ENCODE results near the gene CMSS1. TPM values are rescaled to one million over a fixed set of nuclear protein-coding genes. Genes with fewer than 3 reads are reported as not detected.

The CMSS1 gene
- total and polyA plus RNA-seq, 2 of the 13 experiments (the other 11 are each of a cell fraction or from before 2014, with no cell fraction given) = 6.4 to 48.7 TPM

- TF ChIP-seq ZNF101 (CRISPR knock-in tag; IDR thresholded peaks at IDR 0.05; ENCODE audit: borderline replicate concordance, low read depth) (no peak), PREB (CRISPR knock-in tag; IDR thresholded peaks at IDR 0.05) (no peak), DMAP1 (CRISPR knock-in tag; IDR thresholded peaks at IDR 0.05) (no peak), HHEX (CRISPR knock-in tag; IDR thresholded peaks at IDR 0.05) (no peak), MED1 (CRISPR knock-in tag; IDR thresholded peaks at IDR 0.05) (peak; percentile 32; the same call in 1 of the 2 replicates), ZZZ3 (CRISPR knock-in tag; IDR thresholded peaks at IDR 0.05; ENCODE audit: borderline replicate concordance) (no peak), GPBP1L1 (CRISPR knock-in tag; IDR thresholded peaks at IDR 0.05) (no peak), ZNF329 (CRISPR knock-in tag; IDR thresholded peaks at IDR 0.05; ENCODE audit: low read depth) (no peak), ZNF737 (CRISPR knock-in tag; IDR thresholded peaks at IDR 0.05; ENCODE audit: borderline replicate concordance) (no peak), SMYD3 (CRISPR knock-in tag; IDR thresholded peaks at IDR 0.05) (no peak), ZNF44 (CRISPR knock-in tag; IDR thresholded peaks at IDR 0.05) (no peak), HNRNPLL (IDR thresholded peaks at IDR 0.05; ENCODE audit: low read depth, low read length, poor library complexity, severe bottlenecking) (no peak)
Measured at GRCh38 chr3:99846477-99847160, 29.0 kb downstream of the CMSS1 start (continued).

Measured in HepG2 (cell line).